HuH-7 (cell line): Measurements from ENCODE around the gene MZT2A.
"Not testable (repeated sequence)": the region's sequence is repeated elsewhere in the genome, so short reads cannot be mapped to it uniquely, and the experiment has no call there.

Source experiments
- DNase-seq: peaks from one replicate; pipeline ENCODE4 v3.0.0; 2011; ENCODE audit warnings: low spot score

MZT2A gene

DNA sequence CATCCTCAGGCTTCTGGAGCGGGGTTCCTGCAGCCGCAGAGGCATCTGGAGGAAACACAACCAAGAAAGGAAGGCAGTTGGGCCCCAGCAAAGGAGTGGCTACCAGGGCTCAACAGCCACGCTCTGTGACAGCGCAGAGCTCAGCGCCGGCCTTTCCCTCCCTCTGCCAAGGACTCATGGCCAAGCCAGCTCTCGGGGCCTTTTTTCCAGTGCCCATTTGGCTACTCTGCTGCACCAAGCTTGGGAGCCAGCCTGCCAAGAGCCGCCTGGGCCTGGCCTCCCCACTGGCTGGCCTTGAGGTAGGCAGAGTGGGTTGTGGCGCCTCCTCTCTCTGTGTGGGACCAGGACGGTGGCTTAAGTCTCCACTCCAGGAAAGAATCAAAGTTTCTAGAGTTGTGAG is 28.3 kb upstream of the MZT2A start:
- DNase-seq = no peak

GRCh38 chr2:131519871-131520470 is 27.8 kb upstream of the MZT2A start:
- not testable (repeated sequence) for DNase-seq

GRCh38 chr2:131519466-131519865 is 27.3 kb upstream of the MZT2A start:
- DNase-seq = no peak

DNA sequence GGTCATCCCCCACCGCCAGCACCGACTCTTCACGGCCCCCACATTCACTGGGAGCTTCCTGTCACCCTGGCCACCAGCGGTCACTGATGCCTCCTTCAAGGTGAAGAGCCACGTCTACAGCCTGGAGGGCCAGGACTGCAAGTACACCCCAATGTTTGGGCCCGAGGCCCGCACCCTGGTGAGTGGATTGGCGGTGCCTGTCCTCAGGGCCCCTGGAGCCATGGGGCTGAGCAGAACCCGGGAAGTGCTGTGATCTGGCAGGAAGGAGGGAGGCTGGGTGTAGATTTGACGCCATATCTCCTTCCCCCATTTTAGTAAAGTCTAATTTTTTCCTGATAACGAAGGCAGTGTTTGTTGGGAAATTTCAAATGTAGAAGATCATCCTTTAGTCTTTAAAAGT is 26.3 kb upstream of the MZT2A start:
- not testable (repeated sequence) for DNase-seq

GRCh38 chr2:131517856-131518255 is 25.7 kb upstream of the MZT2A start:
- DNase-seq = not testable (repeated sequence)

GRCh38 chr2:131517106-131517831 is 25.1 kb upstream of the MZT2A start:
- no peak for DNase-seq

DNA sequence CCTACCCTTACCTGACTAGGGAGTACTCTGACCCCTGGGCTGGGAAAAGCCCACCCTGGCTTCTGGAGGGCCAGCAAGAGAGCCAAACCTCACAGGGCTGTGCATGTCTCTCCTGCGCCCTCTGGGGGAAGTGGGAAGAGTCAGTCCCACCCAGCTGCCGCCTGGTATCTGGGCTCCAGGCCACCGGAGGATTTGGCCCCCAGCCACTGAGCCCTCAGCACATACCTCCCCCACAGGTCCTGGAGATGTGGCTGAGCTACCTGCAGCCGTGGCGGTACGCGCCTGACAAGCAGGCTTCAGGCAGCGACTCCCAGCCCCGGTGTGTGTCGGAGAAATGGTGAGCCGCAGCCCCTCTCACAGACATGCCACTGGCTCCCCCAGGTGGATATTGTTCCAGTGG is 24.4 kb upstream of the MZT2A start:
- DNase-seq = not testable (repeated sequence)

GRCh38 chr2:131516011-131516410 is 23.8 kb upstream of the MZT2A start:
- DNase-seq = no peak

GRCh38 chr2:131515235-131515634 is 23.0 kb upstream of the MZT2A start:
- not testable (repeated sequence) for DNase-seq

GRCh38 chr2:131514408-131515166 is 22.4 kb upstream of the MZT2A start:
- not testable (repeated sequence) for DNase-seq

DNA sequence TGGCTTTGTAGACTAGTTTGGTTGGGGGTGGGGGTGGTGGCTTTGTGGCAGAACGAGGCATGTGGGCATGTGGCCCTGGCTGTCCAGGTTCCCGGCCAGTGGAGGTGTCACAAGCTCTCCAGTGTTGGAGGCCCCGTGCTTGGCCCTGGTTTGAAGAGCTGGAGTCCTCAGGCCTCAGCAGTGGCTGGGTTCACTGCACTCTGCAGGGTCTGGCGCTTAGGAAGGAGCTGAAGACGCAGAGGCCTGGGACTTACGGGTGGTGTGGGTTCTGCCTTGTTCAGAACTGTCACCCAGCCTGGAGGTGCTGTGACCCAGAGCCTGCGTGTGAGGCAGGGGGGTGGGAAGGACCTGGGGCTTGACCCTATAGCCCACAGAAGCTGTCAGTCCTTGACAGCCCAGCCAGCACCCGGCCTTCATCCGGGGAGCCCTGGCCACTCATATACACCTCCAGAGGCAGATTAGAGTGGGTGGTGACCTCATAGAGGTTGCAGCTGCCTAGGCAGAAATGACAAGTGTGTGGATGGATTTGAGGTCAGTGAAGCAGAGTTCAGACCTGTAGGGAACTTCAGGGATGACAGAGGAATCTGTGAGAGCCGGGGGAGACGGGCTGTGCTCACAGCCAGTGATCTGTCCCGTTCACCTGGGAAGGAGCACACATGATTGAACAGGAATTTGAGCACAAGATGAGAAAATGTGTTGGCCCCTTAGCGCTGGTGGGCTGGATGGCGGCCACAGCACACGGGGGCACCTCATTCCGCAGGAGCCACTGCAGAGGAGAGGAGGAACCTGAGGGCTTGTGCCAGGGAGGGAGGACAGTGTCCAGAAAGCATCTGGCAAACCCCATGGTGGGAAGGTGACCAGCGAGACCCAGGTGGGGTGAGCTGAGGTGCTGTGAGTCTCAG is 20.0 kb upstream of the MZT2A start:
- not testable (repeated sequence) for DNase-seq

GRCh38 chr2:131511291-131511968 is 19.2 kb upstream of the MZT2A start:
- DNase-seq = not testable (repeated sequence)

DNA sequence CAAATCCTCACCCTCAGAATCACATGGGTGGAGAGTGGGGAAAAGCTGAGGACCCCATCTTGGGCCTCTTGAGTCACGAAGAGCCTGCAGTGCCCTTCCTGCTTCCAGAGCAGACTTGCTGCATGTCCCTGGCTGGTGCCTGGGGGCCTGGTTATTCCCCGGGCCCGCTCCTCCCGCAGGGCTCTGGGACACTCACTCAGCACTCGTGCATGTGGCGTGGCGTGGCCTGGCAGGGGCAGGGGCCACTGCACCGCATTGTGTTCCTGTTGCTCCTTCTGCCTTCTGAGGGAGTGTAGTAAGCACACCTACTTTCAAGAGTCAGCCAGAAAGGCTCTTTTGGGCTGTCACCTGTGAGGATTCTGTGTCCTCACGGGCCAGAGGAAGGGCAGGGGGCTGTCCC is 17.4 kb upstream of the MZT2A start:
- DNase-seq = no peak

DNA sequence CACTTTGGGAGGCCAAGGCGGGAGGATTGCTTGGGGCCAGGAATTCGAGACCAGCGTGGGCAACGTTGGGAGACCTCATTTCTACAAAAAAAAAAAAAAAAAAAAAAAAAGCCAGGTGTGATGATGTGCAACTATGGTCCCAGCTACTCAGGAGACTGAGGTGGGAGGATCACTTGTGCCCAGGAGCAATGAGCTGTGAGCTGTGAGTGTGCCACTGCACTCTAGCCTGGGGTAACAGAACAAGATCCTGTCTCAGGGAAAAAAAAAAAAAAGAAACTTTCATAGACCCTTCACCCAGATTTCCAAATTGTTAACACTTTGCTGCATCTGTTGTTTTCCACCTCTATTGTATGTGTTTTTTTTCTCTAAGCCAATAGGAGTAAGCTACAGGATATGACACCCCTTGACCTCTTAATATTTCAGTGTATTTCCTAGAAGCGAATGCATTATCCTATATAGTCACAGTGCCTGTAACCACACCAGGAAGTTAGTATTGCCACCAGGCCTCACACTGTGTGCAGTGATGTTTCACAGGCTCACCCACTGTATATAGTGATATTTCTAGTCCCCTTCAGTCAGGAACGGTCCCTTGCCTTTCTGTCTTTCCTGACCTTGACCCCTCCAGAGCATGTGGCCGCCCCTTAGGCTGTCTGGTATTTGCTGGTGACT is 12.0 kb upstream of the MZT2A start:
- not testable (repeated sequence) for DNase-seq

DNA sequence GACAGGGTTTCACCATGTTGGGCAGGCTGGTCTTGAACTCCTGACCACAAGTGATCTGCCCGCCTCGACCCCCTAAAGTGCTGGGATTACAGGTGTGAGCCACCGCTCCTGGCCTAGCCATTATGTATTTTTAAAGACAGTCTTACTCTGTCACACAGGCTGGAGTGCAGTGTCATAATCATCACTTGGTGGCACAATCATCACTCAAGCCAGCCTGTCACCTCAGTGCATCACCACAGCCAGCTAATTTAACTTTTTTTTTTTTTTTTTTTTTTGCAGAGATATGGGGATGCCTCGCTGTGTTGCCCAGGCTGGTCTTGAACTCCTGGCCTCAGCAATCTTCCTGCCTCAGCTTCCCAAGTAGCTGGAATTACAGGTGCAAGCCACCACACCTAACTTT is 11.4 kb upstream of the MZT2A start:
- not testable (repeated sequence) for DNase-seq

DNA sequence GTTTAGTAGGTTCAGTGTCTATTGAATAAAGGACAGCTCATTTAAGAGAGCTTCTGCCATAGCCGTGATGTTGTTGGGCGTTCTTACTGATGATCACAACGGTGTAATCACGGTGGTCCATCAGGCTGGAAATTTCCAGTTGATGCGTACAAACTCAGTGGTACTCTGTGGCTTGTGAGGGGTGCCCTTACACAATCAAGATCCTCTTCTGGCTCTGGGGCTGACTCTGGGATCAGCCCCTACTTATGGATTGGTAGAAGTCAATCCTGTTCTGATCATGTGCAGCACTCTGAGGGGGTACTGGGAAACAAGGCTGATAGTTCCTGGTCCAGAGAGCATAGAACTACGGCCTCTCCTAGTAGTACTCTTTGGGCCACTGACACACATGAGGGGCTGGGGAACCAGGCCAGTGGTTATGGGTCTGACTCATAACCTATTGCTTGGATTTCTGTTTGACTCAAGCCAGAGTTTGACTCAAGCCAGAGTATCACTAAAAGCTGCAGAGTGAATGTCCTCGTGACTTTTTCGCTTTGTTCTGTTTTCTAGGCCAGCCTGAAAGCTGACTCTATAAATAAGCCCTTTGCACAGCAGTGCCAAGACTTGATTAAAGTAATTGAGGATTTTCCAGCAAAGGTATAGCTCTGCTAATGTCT is 6.2 kb upstream of the MZT2A start:
- not testable (repeated sequence) for DNase-seq

DNA sequence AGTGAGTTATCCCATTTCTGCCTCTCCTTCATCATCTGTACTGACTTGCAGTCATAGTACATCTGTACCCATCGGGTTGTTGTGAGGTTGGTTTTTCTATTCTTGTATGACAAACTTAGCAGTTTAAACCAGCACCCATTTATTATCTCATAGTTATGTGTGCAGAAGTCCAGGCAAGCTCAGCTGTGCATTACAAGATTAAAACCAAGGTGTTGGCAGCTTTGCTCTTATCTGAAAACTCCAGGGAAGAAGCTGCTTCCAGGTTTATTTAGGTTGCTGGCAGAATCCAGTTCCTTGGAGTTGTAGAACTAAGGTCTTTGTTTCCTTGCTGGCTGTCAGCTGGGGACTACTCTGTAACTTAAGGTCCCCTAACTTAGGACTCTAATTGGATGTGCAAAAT is 3.3 kb upstream of the MZT2A start:
- DNase-seq = not testable (repeated sequence)

GRCh38 chr2:131493199-131493968 is 1.2 kb upstream of the MZT2A start:
- no peak for DNase-seq

- peak; percentile 99 for DNase-seq
These were observed 411 bp upstream of the MZT2A start for GRCh38 chr2:131492418-131493198.
